CD4-positive, alpha-beta T cell treated with Interleukin-2 at 100 ng/mL for 4 hours (primary cell): ENCODE measurements around the gene SMIM23.

Experiments used
- DNase-seq: peaks from one replicate; pipeline ENCODE4 v3.0.0-alpha.2; 2020; ENCODE audit warnings: low spot score

The SMIM23 gene

GRCh38 chr5:171785517-171785916, at the start of gene SMIM23:
TSS of gene SMIM23 (plus strand) at chr5:171785817. CDS start at chr5:171785872, 55 bp downstream.
- DNase-seq = no peak

- DNase-seq = no peak
Measured at GRCh38 chr5:171736976-171737891, 48.4 kb upstream of the SMIM23 start.

GRCh38 chr5:171738501-171738900, 47.1 kb upstream of the SMIM23 start:
- DNase-seq = no peak

- no peak for DNase-seq
Measured at GRCh38 chr5:171739271-171739670, 46.3 kb upstream of the SMIM23 start.

- no peak for DNase-seq
Measured at GRCh38 chr5:171743436-171744076, 42.1 kb upstream of the SMIM23 start.

GRCh38 chr5:171744264-171744663, 41.4 kb upstream of the SMIM23 start:
- no peak for DNase-seq

GRCh38 chr5:171744882-171745281, 40.7 kb upstream of the SMIM23 start:
- DNase-seq = no peak

- DNase-seq = no peak
Measured at GRCh38 chr5:171745602-171746001, 40.0 kb upstream of the SMIM23 start.

GRCh38 chr5:171747061-171747859, 38.4 kb upstream of the SMIM23 start:
- DNase-seq = no peak

GRCh38 chr5:171748720-171749119, 36.9 kb upstream of the SMIM23 start:
- no peak for DNase-seq

GRCh38 chr5:171749365-171749764, 36.3 kb upstream of the SMIM23 start:
- DNase-seq = no peak

- no peak for DNase-seq
Measured at GRCh38 chr5:171750311-171750788, 35.3 kb upstream of the SMIM23 start.

GRCh38 chr5:171755354-171755821, 30.2 kb upstream of the SMIM23 start:
- DNase-seq = no peak

GRCh38 chr5:171757853-171758535, 27.6 kb upstream of the SMIM23 start:
- no peak for DNase-seq

- DNase-seq = no peak
Measured at GRCh38 chr5:171759777-171760176, 25.8 kb upstream of the SMIM23 start.

- DNase-seq = no peak
Measured at GRCh38 chr5:171762021-171762608, 23.5 kb upstream of the SMIM23 start.

- DNase-seq = no peak
Measured at GRCh38 chr5:171762903-171763302, 22.7 kb upstream of the SMIM23 start.

GRCh38 chr5:171764265-171764664, 21.4 kb upstream of the SMIM23 start:
- DNase-seq = no peak

GRCh38 chr5:171766875-171767274, 18.7 kb upstream of the SMIM23 start:
- no peak for DNase-seq

GRCh38 chr5:171770153-171770552, 15.5 kb upstream of the SMIM23 start:
- DNase-seq = no peak

- no peak for DNase-seq
Measured at GRCh38 chr5:171771856-171772255, 13.8 kb upstream of the SMIM23 start.
